22Rv1 (cell line): ENCODE measurements around the gene ABCG4.

ENCODE experiments used
- ZFX ChIP-seq: fragments of 450-650 bp; IDR thresholded peaks from 2 replicates; pipeline ENCODE4 v1.6.1; 2017; ENCODE audit warnings: antibody characterized with exemption, borderline replicate concordance
- TF ChIP-seq, protein P1 (sequence below): fragments of 450-650 bp; IDR thresholded peaks from 2 replicates; pipeline ENCODE4 v1.5.1; 2017; ENCODE audit warnings: mild to moderate bottlenecking

DNA sequence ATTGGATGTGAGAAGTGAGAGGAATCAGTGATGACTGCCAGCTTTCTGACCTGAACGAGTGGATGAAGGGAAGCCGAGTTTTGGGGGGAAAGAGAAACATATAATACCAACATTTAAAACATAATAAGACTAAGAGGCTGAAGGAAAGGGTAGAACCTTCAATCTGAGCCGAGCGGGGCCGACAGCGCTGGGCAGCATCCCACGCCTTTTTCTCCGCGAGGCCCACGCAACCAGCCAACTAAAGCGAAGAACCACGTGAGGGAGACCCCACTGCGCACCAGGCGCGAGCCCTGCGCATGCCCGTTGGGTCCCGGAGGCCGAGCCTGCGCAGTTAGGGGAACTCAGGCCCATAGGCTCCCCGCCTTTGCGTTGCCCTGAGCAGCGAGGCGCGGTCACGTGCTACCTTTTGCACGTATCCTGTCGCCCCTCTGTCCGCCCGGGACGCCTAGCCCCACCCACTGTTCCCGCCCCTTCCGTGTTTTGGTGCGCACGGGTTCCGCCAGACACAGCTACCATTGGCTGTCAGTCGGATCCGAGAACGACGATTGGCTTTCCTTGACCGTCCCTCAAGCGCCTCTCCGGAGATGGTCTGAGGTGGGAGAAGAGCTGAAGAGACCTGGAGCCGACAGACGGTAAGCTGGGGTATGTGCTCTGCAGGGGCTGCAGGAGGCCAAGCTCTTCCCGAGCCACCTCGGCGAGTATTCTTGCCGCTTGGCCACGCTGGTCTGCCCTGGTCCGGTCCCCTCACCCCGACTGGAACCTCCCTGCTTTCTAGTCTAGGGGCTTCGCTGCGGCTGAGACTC lies 27.6 kb upstream of the ABCG4 start, which contains the start of gene HINFP:
- TF ChIP-seq, protein P1, sequence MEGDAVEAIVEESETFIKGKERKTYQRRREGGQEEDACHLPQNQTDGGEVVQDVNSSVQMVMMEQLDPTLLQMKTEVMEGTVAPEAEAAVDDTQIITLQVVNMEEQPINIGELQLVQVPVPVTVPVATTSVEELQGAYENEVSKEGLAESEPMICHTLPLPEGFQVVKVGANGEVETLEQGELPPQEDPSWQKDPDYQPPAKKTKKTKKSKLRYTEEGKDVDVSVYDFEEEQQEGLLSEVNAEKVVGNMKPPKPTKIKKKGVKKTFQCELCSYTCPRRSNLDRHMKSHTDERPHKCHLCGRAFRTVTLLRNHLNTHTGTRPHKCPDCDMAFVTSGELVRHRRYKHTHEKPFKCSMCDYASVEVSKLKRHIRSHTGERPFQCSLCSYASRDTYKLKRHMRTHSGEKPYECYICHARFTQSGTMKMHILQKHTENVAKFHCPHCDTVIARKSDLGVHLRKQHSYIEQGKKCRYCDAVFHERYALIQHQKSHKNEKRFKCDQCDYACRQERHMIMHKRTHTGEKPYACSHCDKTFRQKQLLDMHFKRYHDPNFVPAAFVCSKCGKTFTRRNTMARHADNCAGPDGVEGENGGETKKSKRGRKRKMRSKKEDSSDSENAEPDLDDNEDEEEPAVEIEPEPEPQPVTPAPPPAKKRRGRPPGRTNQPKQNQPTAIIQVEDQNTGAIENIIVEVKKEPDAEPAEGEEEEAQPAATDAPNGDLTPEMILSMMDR: no peak
- no peak for TF ChIP-seq ZFX
